B cell (primary cell): ENCODE data around the gene CNPY2. TPM values are rescaled to one million over a fixed set of nuclear protein-coding genes. Genes with fewer than 3 reads are reported as not detected.

Experiments used
- ATAC-seq: fragments of 200-7000 bp; cut with Tn5 transposase; one replicate; pipeline ENCODE4 v1.10.0; 2021; ENCODE audit warnings: low read depth, mild to moderate bottlenecking, moderate number of reproducible peaks, moderate library complexity
- CTCF ChIA-PET: fragments of 350-600 bp; sonication (Branson Sonifier 250); formaldehyde crosslinking; loops from one replicate; lab custom pipeline; 2021; ENCODE audit warnings: antibody characterized with exemption, inconsistent platforms; lab: Charles Lee
- POLR2A ChIA-PET: fragments of 350-600 bp; sonication (Branson Sonifier 250); formaldehyde crosslinking; loops from one replicate; lab custom pipeline; 2021; ENCODE audit warnings: antibody characterized with exemption; lab: Charles Lee
- DNase-seq: peaks from one replicate; pipeline ENCODE4 v3.0.0; 2013
- H2AFZ ChIP-seq: 2 replicates; pipeline ENCODE4 v1.6.1; 2012; ENCODE audit warnings: mild to moderate bottlenecking, low read depth, low read length; ENCODE audit not compliant: insufficient read depth, poor library complexity, severe bottlenecking
- H3K27ac ChIP-seq, 2 donors: 1 replicate in 1 of 2; 2 replicates in 1 of 2; pipeline ENCODE4 v1.5.1; 2012 to 2013; ENCODE audit warnings: low read length in 2 of 2, mild to moderate bottlenecking in 2 of 2, moderate library complexity in 1 of 2
- H3K27me3 ChIP-seq, 4 experiments: fragments of 200-600 bp in 1 of 4; sonication (generic) in 1 of 4; replicated peaks in 1 of 4; 1 replicate in 2 of 4; 2 replicates in 2 of 4; pipeline versions ENCODE4 v1.6.1 to v1.7.0; 2013 to 2016; ENCODE audit warnings: low read length in 3 of 4, mild to moderate bottlenecking in 2 of 4, mixed read lengths in 1 of 4, moderate library complexity in 1 of 4; ENCODE audit not compliant: insufficient read depth in 4 of 4, control insufficient read depth in 3 of 4; ENCODE audit errors: control extremely low read depth in 1 of 4
- H3K36me3 ChIP-seq, 2 experiments: replicated peaks in 1 of 2; 1 replicate in 1 of 2; 2 replicates in 1 of 2; pipeline versions ENCODE4 v1.6.1 to v1.7.1; 2013; ENCODE audit warnings: low read length in 1 of 2; ENCODE audit not compliant: insufficient read depth in 2 of 2, control insufficient read depth in 1 of 2; ENCODE audit errors: control extremely low read depth in 1 of 2, extremely low read depth in 1 of 2
- H3K4me1 ChIP-seq, 2 donors: fragments of 200-600 bp in 1 of 2; sonication (generic) in 1 of 2; 1 replicate in 1 of 2; 2 replicates in 1 of 2; pipeline versions ENCODE4 v1.5.1 to v1.6.1; 2013 to 2017; ENCODE audit warnings: low read length in 2 of 2; ENCODE audit not compliant: control insufficient read depth in 2 of 2, insufficient read depth in 2 of 2
- H3K4me2 ChIP-seq: replicated peaks from 2 replicates; pipeline ENCODE3; 2012; ENCODE audit warnings: mild to moderate bottlenecking, low read depth, low read length; ENCODE audit not compliant: poor library complexity, severe bottlenecking
- H3K4me3 ChIP-seq, 5 experiments: fragments of 200-600 bp in 1 of 5; sonication (generic) in 1 of 5; 1 replicate in 3 of 5; 2 replicates in 2 of 5; pipeline versions ENCODE4 v1.5.1 to v1.7.0; 2011 to 2016; ENCODE audit warnings: low read length in 4 of 5, mild to moderate bottlenecking in 4 of 5, low read depth in 2 of 5, control low read depth in 1 of 5, moderate library complexity in 1 of 5; ENCODE audit not compliant: insufficient read depth in 1 of 5; ENCODE audit errors: control extremely low read depth in 1 of 5, extremely low read depth in 1 of 5
- H3K79me2 ChIP-seq: fragments of 200-600 bp; sonication (generic); one replicate; pipeline ENCODE4 v1.6.0; 2016; ENCODE audit warnings: low read length; ENCODE audit not compliant: control insufficient read depth, insufficient read depth
- H3K9ac ChIP-seq: fragments of 200-600 bp; sonication (generic); 2 replicates; pipeline ENCODE4 v1.6.1; 2017; ENCODE audit warnings: mild to moderate bottlenecking, low read length, moderate library complexity
- H3K9me3 ChIP-seq, 3 donors: one replicate each; pipeline versions ENCODE4 v1.6.1 to v1.7.1; 2013; ENCODE audit warnings: low read length in 2 of 3; ENCODE audit not compliant: control insufficient read depth in 2 of 3, insufficient read depth in 1 of 3; ENCODE audit errors: control extremely low read depth in 1 of 3
- H4K20me1 ChIP-seq: 2 replicates; pipeline ENCODE4 v1.6.0; 2012; ENCODE audit warnings: mild to moderate bottlenecking, low read length; ENCODE audit not compliant: insufficient read depth, control insufficient read depth, poor library complexity, severe bottlenecking
- H3K27ac Mint-ChIP-seq: one replicate; pipeline ENCODE4 v1.8.0; 2021; ENCODE audit warnings: mixed read lengths
- H3K27me3 Mint-ChIP-seq: one replicate; pipeline ENCODE4 v1.8.0; 2021; ENCODE audit warnings: mixed read lengths
- H3K4me1 Mint-ChIP-seq: one replicate; pipeline ENCODE4 v1.8.0; 2021; ENCODE audit warnings: mixed read lengths
- H3K4me3 Mint-ChIP-seq: one replicate; pipeline ENCODE4 v1.8.0; 2021; ENCODE audit warnings: mixed read lengths
- H3K9me3 Mint-ChIP-seq: one replicate; pipeline ENCODE4 v1.8.0; 2022; ENCODE audit warnings: mixed read lengths; ENCODE audit not compliant: insufficient read depth
- EZH2 ChIP-seq: IDR thresholded peaks from 2 replicates; pipeline ENCODE4 v1.6.1; 2012; ENCODE audit warnings: borderline replicate concordance, low read depth, mild to moderate bottlenecking, moderate library complexity, low read length; ENCODE audit not compliant: insufficient read depth, poor library complexity, severe bottlenecking
- WGBS: methylation state at CpG from one replicate; pipeline ENCODE4 v1.1.5; 2013; ENCODE audit warnings: missing lambda C conversion rate; ENCODE audit not compliant: insufficient coverage; 5-methylcytosine and 5-hydroxymethylcytosine counted together
- intact Hi-C: fragments of 100-400 bp; cut with micrococcal nuclease; formaldehyde crosslinking; loops from one replicate; pipeline ENCODE4 v1.10.0; 2022
- polyA plus RNA-seq: library from polyadenylated mRNA; depleted of rRNA; stranded (reverse); fragments of >200 nt; gene quantifications from 2 replicates; pipeline ENCODE4 v1.2.3, GENCODE V29; 2012
- total RNA-seq, 2 donors: library from RNA; stranded (reverse); fragments of 120-200 nt in 1 of 2; gene quantifications; 1 replicate in 1 of 2; 2 replicates in 1 of 2; pipeline versions ENCODE4 v1.2.3 to v1.2.4, GENCODE V29; 2013 to 2022
- TF ChIP-seq, protein P1 (sequence below): fragments of 200-600 bp; IDR thresholded peaks from one replicate; pipeline ENCODE4 v1.8.0; 2022; ENCODE audit warnings: antibody characterized with exemption, mild to moderate bottlenecking

Gene CNPY2
- total and polyA plus RNA-seq, 2 donors (not counting 1 experiment from before 2014, with no cell fraction given): 61.9 to 91.2 TPM

DNA sequence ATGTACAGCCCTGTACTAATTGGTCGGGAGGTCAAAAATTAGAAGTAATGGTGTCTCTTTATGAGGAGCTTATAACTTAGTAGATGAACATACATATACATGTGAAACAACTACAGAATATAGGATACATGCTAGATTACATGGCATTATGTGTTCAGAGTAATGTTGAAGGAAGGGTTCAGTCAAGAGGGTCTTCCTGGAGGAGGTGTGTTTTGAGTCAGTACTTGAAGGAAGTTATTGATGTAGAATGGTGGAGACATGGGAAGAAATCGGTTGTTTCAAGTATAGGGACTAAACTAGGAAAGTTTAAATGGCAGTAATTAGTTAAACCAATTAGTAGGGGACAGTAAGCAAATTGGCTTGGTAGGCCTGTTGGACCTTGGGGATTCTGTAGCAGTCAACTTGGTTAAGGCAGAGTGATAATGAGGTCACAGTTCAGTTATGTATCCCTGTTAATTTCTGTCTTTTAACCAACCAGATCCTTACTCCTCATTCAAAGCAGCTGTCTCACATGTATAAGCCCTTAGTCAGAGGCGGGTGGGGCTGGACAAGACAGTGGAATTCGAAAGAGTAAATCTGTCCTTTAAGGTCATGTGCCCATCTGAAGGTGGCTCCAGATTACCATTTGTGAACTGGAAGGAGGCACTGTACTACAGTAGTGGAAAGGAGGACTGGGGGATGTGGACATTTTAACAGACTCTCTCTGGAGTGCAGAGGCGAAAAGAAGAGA lies 54.1 kb downstream of the CNPY2 start:
- no peak overlapping the region for H3K4me3 Mint-ChIP-seq
- Histone ChIP-seq H3K9me3 (no peaks in the 10 kb centered on the region), H3K79me2 (peaks cover 22% of the 10 kb centered on the region), H3K27me3 (no peaks in the 10 kb centered on the region), H3K27ac (no peak overlapping the region), H3K36me3 (peaks cover 0 to 4% of the 10 kb centered on the region in 2 experiments), H3K4me1 (peaks cover 17 to 24% of the 10 kb centered on the region in 2 donors), H3K4me2 (no peak overlapping the region), H3K4me3 (no peak overlapping the region), H4K20me1 (peaks cover 13% of the 10 kb centered on the region), H2AFZ (no peak overlapping the region), H3K9ac (no peak overlapping the region)
- H3K4me1 Mint-ChIP-seq: peaks cover 21% of the 10 kb centered on the region
- TF ChIP-seq, protein P1, sequence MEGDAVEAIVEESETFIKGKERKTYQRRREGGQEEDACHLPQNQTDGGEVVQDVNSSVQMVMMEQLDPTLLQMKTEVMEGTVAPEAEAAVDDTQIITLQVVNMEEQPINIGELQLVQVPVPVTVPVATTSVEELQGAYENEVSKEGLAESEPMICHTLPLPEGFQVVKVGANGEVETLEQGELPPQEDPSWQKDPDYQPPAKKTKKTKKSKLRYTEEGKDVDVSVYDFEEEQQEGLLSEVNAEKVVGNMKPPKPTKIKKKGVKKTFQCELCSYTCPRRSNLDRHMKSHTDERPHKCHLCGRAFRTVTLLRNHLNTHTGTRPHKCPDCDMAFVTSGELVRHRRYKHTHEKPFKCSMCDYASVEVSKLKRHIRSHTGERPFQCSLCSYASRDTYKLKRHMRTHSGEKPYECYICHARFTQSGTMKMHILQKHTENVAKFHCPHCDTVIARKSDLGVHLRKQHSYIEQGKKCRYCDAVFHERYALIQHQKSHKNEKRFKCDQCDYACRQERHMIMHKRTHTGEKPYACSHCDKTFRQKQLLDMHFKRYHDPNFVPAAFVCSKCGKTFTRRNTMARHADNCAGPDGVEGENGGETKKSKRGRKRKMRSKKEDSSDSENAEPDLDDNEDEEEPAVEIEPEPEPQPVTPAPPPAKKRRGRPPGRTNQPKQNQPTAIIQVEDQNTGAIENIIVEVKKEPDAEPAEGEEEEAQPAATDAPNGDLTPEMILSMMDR: no peak
- TF ChIP-seq EZH2: no peak
- intact Hi-C loops: no loop called here
- no peak overlapping the region for H3K27ac Mint-ChIP-seq
- no peak for DNase-seq
- POLR2A ChIA-PET: no interaction called here
- H3K27me3 Mint-ChIP-seq: no peaks in the 10 kb centered on the region
- CTCF ChIA-PET: interaction anchor here (0.9 to 5.8 kb wide), 2 partner anchors 28 to 55 kb away, joined by 3 to 40 read pairs; no protein-coding TSS in a partner anchor
- no peak for ATAC-seq
- WGBS: 93% methylated on average over 4 of the region's 5 CpGs
- no peaks in the 10 kb centered on the region for H3K9me3 Mint-ChIP-seq

DNA sequence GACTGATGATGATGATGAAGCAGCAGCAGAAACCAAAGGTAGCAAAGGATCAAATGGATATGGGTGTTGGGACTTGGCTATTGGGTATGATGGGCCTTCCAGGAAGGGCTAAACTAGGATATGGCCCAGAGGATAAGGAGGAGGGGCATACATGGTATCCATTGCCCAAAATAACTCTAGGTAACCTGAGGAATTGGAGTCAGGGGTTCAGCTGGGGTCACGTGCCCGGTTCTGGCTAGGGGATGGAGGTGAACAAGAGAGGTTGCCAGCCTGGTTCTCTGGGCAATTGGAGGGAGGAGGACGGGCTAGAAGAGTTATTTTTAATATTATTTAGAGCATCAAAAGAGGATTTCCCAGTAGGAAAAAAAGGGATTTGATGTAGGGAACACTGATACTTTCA lies 54.9 kb downstream of the CNPY2 start:
- Histone ChIP-seq H3K36me3 (peaks cover 0 to 10% of the 10 kb centered on the region in 2 experiments), H2AFZ (no peak overlapping the region), H3K9ac (no peak overlapping the region), H4K20me1 (peaks cover 21% of the 10 kb centered on the region), H3K4me1 (peaks cover 16 to 21% of the 10 kb centered on the region in 2 donors), H3K79me2 (peaks cover 30% of the 10 kb centered on the region), H3K4me2 (no peak overlapping the region), H3K27ac (no peak overlapping the region), H3K4me3 (no peak overlapping the region), H3K27me3 (no peaks in the 10 kb centered on the region), H3K9me3 (no peaks in the 10 kb centered on the region)
- Mint-ChIP-seq H3K9me3 (no peaks in the 10 kb centered on the region), H3K4me1 (peaks cover 20% of the 10 kb centered on the region), H3K27me3 (no peaks in the 10 kb centered on the region), H3K4me3 (no peak overlapping the region), H3K27ac (no peak overlapping the region)
- 90% methylated on average over 3 of the region's 3 CpGs for WGBS
- no peak for TF ChIP-seq EZH2
- TF ChIP-seq, protein P1: no peak
- no peak for DNase-seq
- CTCF ChIA-PET: interaction anchor here (0.8 to 5.8 kb wide), 3 partner anchors 28 to 67 kb away, joined by 3 to 40 read pairs (median 3); no protein-coding TSS in a partner anchor
- intact Hi-C loops: no loop called here
- POLR2A ChIA-PET: no interaction called here
- no peak for ATAC-seq
